CD8-positive, alpha-beta memory T cell (primary cell): ENCODE measurements around the gene ACTMAP. TPM values are rescaled to one million over a fixed set of nuclear protein-coding genes. Genes with fewer than 3 reads are reported as not detected.
A peak's percentile ranks its signal among the peaks of the same experiment; 100 is the strongest.

Source experiments
- CTCF ChIA-PET: fragments of 350-600 bp; sonication (Branson Sonifier 250); formaldehyde crosslinking; loops from one replicate; lab custom pipeline; 2021; ENCODE audit warnings: antibody characterized with exemption; lab: Charles Lee
- POLR2A ChIA-PET: fragments of 350-600 bp; sonication (Branson Sonifier 250); formaldehyde crosslinking; loops from one replicate; lab custom pipeline; 2021; ENCODE audit warnings: antibody characterized with exemption; lab: Charles Lee
- DNase-seq, 5 donors: peaks; one replicate each; pipeline versions ENCODE4 v3.0.0 to v3.0.0-alpha.2; 2020 to 2022; ENCODE audit warnings: mixed read lengths in 1 of 5
- H3K27ac ChIP-seq: one replicate; pipeline ENCODE4 v1.7.0; 2013; ENCODE audit warnings: low read depth, mild to moderate bottlenecking, low read length, moderate library complexity
- H3K27me3 ChIP-seq: 2 replicates; pipeline ENCODE4 v1.7.0; 2013; ENCODE audit warnings: low read length, mild to moderate bottlenecking; ENCODE audit not compliant: insufficient read depth, poor library complexity, severe bottlenecking
- H3K36me3 ChIP-seq: 2 replicates; pipeline ENCODE4 v1.7.0; 2013; ENCODE audit warnings: mild to moderate bottlenecking, low read length, moderate library complexity; ENCODE audit not compliant: insufficient read depth
- H3K4me1 ChIP-seq: 2 replicates; pipeline ENCODE4 v1.7.0; 2013; ENCODE audit warnings: mild to moderate bottlenecking, low read length, moderate library complexity; ENCODE audit not compliant: insufficient read depth
- H3K4me3 ChIP-seq: 2 replicates; pipeline ENCODE4 v1.7.0; 2013; ENCODE audit warnings: mild to moderate bottlenecking, low read length
- H3K9me3 ChIP-seq: 2 replicates; pipeline ENCODE4 v1.7.0; 2013; ENCODE audit warnings: mild to moderate bottlenecking, low read length
- H3K27ac Mint-ChIP-seq, 8 donors: one replicate each; pipeline ENCODE4 v1.8.0; 2020 to 2021; ENCODE audit warnings: mixed read lengths in 8 of 8, mild to moderate bottlenecking in 6 of 8, inconsistent platforms in 3 of 8, moderate library complexity in 3 of 8
- H3K27me3 Mint-ChIP-seq, 2 donors: one replicate each; pipeline ENCODE4 v1.8.0; 2020 to 2021; ENCODE audit warnings: mixed read lengths in 2 of 2, mild to moderate bottlenecking in 1 of 2, moderate library complexity in 1 of 2
- H3K36me3 Mint-ChIP-seq, 3 donors: one replicate each; pipeline ENCODE4 v1.8.0; 2020 to 2021; ENCODE audit warnings: mixed read lengths in 3 of 3, inconsistent platforms in 1 of 3, mild to moderate bottlenecking in 1 of 3
- H3K4me1 Mint-ChIP-seq, 3 donors: one replicate each; pipeline ENCODE4 v1.8.0; 2020 to 2021; ENCODE audit warnings: mixed read lengths in 3 of 3, inconsistent platforms in 1 of 3, mild to moderate bottlenecking in 1 of 3
- H3K4me3 Mint-ChIP-seq, 7 donors: one replicate each; pipeline ENCODE4 v1.8.0; 2020 to 2021; ENCODE audit warnings: mixed read lengths in 7 of 7, mild to moderate bottlenecking in 6 of 7, moderate library complexity in 4 of 7, inconsistent platforms in 2 of 7
- H3K9me3 Mint-ChIP-seq, 5 donors: one replicate each; pipeline ENCODE4 v1.8.0; 2020 to 2022; ENCODE audit warnings: mixed read lengths in 5 of 5, mild to moderate bottlenecking in 3 of 5, moderate library complexity in 2 of 5, inconsistent platforms in 1 of 5
- polyA plus RNA-seq: library from polyadenylated mRNA; unstranded; fragments of 300-500 nt; fragmentation: Illumina TruSeq; gene quantifications from one replicate; pipeline ENCODE4 v1.2.3, GENCODE V29; 2021
- total RNA-seq, 2 experiments: library from RNA; stranded (reverse); gene quantifications; one replicate each; pipeline ENCODE4 v1.2.3, GENCODE V29; 2021

The ACTMAP gene
- total and polyA plus RNA-seq, 3 experiments from 2014 or later = 2.9 to 10.6 (median 10.3) TPM

GRCh38 chr19:40716482-40717324 lies 33.6 kb downstream of the ACTMAP start, which contains the start of the genes COQ8B and ITPKC:
Gene COQ8B, minus strand, starts transcription at chr19:40716886. Its CDS starts 2,254 bp downstream, at chr19:40714632.
Gene ITPKC, plus strand, starts transcription at chr19:40717112. Its CDS starts 24 bp downstream, at chr19:40717136.
- Mint-ChIP-seq H3K4me3 (peak within 1 kb of the TSS; percentile 87 to 97 (median 91)), H3K4me1 (peaks cover 58 to 82% (median 73%) of the 10 kb centered on the region in 3 donors), H3K27ac (peak within 1 kb of the TSS; percentile 93 to 100 (median 98)), H3K36me3 (peaks cover under 1 to 33% (median 4%) of the 10 kb centered on the region in 3 donors), H3K9me3 (no peaks in the 10 kb centered on the region), H3K27me3 (peaks cover 0 to 2% of the 10 kb centered on the region in 2 donors)
- Histone ChIP-seq H3K9me3 (no peaks in the 10 kb centered on the region), H3K27ac (peak within 1 kb of the TSS; percentile 98), H3K4me1 (peaks cover 59% of the 10 kb centered on the region), H3K27me3 (no peaks in the 10 kb centered on the region), H3K36me3 (no peaks in the 10 kb centered on the region), H3K4me3 (peak within 1 kb of the TSS; percentile 99)
- DNase-seq = peak; percentile 98 to 100 (median 99)
- POLR2A ChIA-PET = interaction anchor here (0.6 to 2.2 kb wide), 6 partner anchors 26 to 90 kb away, joined by 3 to 19 read pairs (median 7); partner anchors contain the start of genes ACTMAP, EGLN2, NUMBL and RAB4B
- CTCF ChIA-PET = interaction anchor here (0.6 to 1.6 kb wide), 7 partner anchors 36 to 102 kb away, joined by 3 to 4 read pairs (median 3); no protein-coding TSS in a partner anchor

GRCh38 chr19:40716031-40716481 lies 34.2 kb downstream of the ACTMAP start:
- Histone ChIP-seq H3K4me3 (peak overlapping the region; percentile 99), H3K36me3 (peaks cover 5% of the 10 kb centered on the region), H3K9me3 (no peaks in the 10 kb centered on the region), H3K4me1 (peaks cover 58% of the 10 kb centered on the region), H3K27me3 (no peaks in the 10 kb centered on the region), H3K27ac (peak overlapping the region; percentile 98)
- Mint-ChIP-seq H3K4me3 (peak overlapping the region; percentile 87 to 97 (median 91)), H3K27me3 (peaks cover 0 to 1% of the 10 kb centered on the region in 2 donors), H3K36me3 (peaks cover 5 to 39% (median 10%) of the 10 kb centered on the region in 3 donors), H3K4me1 (peaks cover 61 to 82% (median 78%) of the 10 kb centered on the region in 3 donors), H3K9me3 (no peaks in the 10 kb centered on the region), H3K27ac (peak overlapping the region; percentile 93 to 100 (median 98))
- ChIA-PET POLR2A (interaction anchor here (0.9 to 2.2 kb wide), 4 partner anchors 25 to 90 kb away, joined by 3 to 19 read pairs (median 7); partner anchors contain the start of genes ACTMAP, NUMBL and RAB4B), CTCF (interaction anchor here (0.7 to 1.1 kb wide), 3 partner anchors 50 to 91 kb away, joined by 3 read pairs; no protein-coding TSS in a partner anchor)
- peak; percentile 39 to 86 (median 49) for DNase-seq

GRCh38 chr19:40714441-40715299 lies 35.6 kb downstream of the ACTMAP start:
- Histone ChIP-seq H3K9me3 (no peaks in the 10 kb centered on the region), H3K4me1 (peaks cover 47% of the 10 kb centered on the region), H3K36me3 (peaks cover 5% of the 10 kb centered on the region), H3K4me3 (peak overlapping the region; percentile 99), H3K27me3 (no peaks in the 10 kb centered on the region), H3K27ac (peak overlapping the region; percentile 98)
- H3K27me3 Mint-ChIP-seq = no peaks in the 10 kb centered on the region
- no peaks in the 10 kb centered on the region for H3K9me3 Mint-ChIP-seq
- peaks cover 52 to 69% (median 68%) of the 10 kb centered on the region in 3 donors for H3K4me1 Mint-ChIP-seq
- ChIA-PET CTCF (interaction anchor here (1.2 kb wide), 1 partner anchor 38 kb away, joined by 3 read pairs; no protein-coding TSS in a partner anchor), POLR2A (interaction anchor here (0.5 to 0.6 kb wide), 2 partner anchors 38 to 111 kb away, joined by 3 to 4 read pairs; no protein-coding TSS in a partner anchor)
- peak; percentile 90 to 97 (median 93) for DNase-seq
- H3K4me3 Mint-ChIP-seq = peak overlapping the region; percentile 87 to 97 (median 91)
- peak overlapping the region; percentile 93 to 100 (median 98) for H3K27ac Mint-ChIP-seq
- peaks cover 5 to 44% (median 8%) of the 10 kb centered on the region in 3 donors for H3K36me3 Mint-ChIP-seq

- Mint-ChIP-seq H3K36me3 (peaks cover 7 to 50% (median 13%) of the 10 kb centered on the region in 3 donors), H3K27me3 (no peaks in the 10 kb centered on the region), H3K4me3 (peak overlapping the region; percentile 72 to 97 (median 79)), H3K4me1 (peaks cover 47 to 63% (median 61%) of the 10 kb centered on the region in 3 donors), H3K27ac (peak overlapping the region; percentile 93 to 100 (median 98)), H3K9me3 (no peaks in the 10 kb centered on the region)
- H3K27me3 ChIP-seq = no peaks in the 10 kb centered on the region
- peaks cover 39% of the 10 kb centered on the region for H3K4me1 ChIP-seq
- no peaks in the 10 kb centered on the region for H3K9me3 ChIP-seq
- peak overlapping the region; percentile 98 for H3K27ac ChIP-seq
- no peak for DNase-seq
- H3K4me3 ChIP-seq = peak overlapping the region; percentile 99
- CTCF ChIA-PET = interaction anchor here (1.2 kb wide), 2 partner anchors 39 to 40 kb away, joined by 3 read pairs; no protein-coding TSS in a partner anchor
- H3K36me3 ChIP-seq = peaks cover 5% of the 10 kb centered on the region
- POLR2A ChIA-PET = interaction anchor here (0.5 to 0.6 kb wide), 3 partner anchors 20 to 51 kb away, joined by 4 read pairs; no protein-coding TSS in a partner anchor
Observed at GRCh38 chr19:40713939-40714338, 36.3 kb downstream of the ACTMAP start.

- Histone ChIP-seq H3K9me3 (no peaks in the 10 kb centered on the region), H3K27me3 (no peaks in the 10 kb centered on the region), H3K4me3 (no peak overlapping the region), H3K36me3 (peaks cover 11% of the 10 kb centered on the region), H3K4me1 (peaks cover 6% of the 10 kb centered on the region), H3K27ac (no peak overlapping the region)
- no peak for DNase-seq
- Mint-ChIP-seq H3K27me3 (no peaks in the 10 kb centered on the region), H3K4me1 (peaks cover 19 to 28% (median 26%) of the 10 kb centered on the region in 3 donors), H3K36me3 (peaks cover 11 to 70% (median 17%) of the 10 kb centered on the region in 3 donors), H3K9me3 (no peaks in the 10 kb centered on the region), H3K27ac (no peak overlapping the region), H3K4me3 (peak overlapping the region in 1 of 7 donors; percentile 48)
- ChIA-PET CTCF (no interaction called here), POLR2A (no interaction called here)
Observed at GRCh38 chr19:40709817-40710216, 40.5 kb downstream of the ACTMAP start.

GRCh38 chr19:40707615-40708014 lies 42.7 kb downstream of the ACTMAP start:
- no peak overlapping the region for H3K27ac ChIP-seq
- no peaks in the 10 kb centered on the region for H3K4me1 ChIP-seq
- Mint-ChIP-seq H3K27me3 (no peaks in the 10 kb centered on the region), H3K4me3 (no peak overlapping the region), H3K4me1 (peaks cover 8 to 15% (median 13%) of the 10 kb centered on the region in 3 donors), H3K36me3 (peaks cover 18 to 79% (median 22%) of the 10 kb centered on the region in 3 donors), H3K27ac (peak overlapping the region in 1 of 8 donors; percentile 46), H3K9me3 (no peaks in the 10 kb centered on the region)
- no peaks in the 10 kb centered on the region for H3K27me3 ChIP-seq
- CTCF ChIA-PET = interaction anchor here (1.0 to 1.1 kb wide), 2 partner anchors 43 to 44 kb away, joined by 3 to 4 read pairs; partner anchors contain the start of gene ACTMAP
- POLR2A ChIA-PET = interaction anchor here (0.6 kb wide), 1 partner anchor 421 kb away, joined by 5 read pairs; no protein-coding TSS in a partner anchor
- no peak for DNase-seq
- no peak overlapping the region for H3K4me3 ChIP-seq
- H3K36me3 ChIP-seq = peaks cover 14% of the 10 kb centered on the region
- H3K9me3 ChIP-seq = no peaks in the 10 kb centered on the region
